GM23338 (cell line): ENCODE measurements around the gene LTBP3. TPM values are rescaled to one million over a fixed set of nuclear protein-coding genes. Genes with fewer than 3 reads are reported as not detected.

Experiments
- ATAC-seq: fragments of 200-7000 bp; cut with Tn5 transposase; 3 replicates; pipeline ENCODE4 v1.9.1; 2020
- DNase-seq: peaks from one replicate; pipeline ENCODE4 v3.0.0-alpha.2; 2015; ENCODE audit warnings: low spot score
- H2AFZ ChIP-seq: fragments of 200-600 bp; sonication (generic); 2 replicates; pipeline ENCODE4 v1.8.0; 2016; ENCODE audit warnings: antibody characterized with exemption, mild to moderate bottlenecking, moderate library complexity
- H3F3A ChIP-seq: fragments of 200-600 bp; sonication (generic); replicated peaks from 2 replicates; pipeline ENCODE4 v1.8.0; 2017; ENCODE audit warnings: antibody characterized with exemption, mixed run types, low read depth
- H3K27ac ChIP-seq: fragments of 200-600 bp; sonication (generic); 2 replicates; pipeline ENCODE4 v1.6.1; 2016; ENCODE audit warnings: low read depth
- H3K27me3 ChIP-seq: fragments of 200-600 bp; sonication (generic); 2 replicates; pipeline ENCODE4 v1.8.0; 2016; ENCODE audit warnings: mild to moderate bottlenecking, mixed run types, moderate library complexity; ENCODE audit not compliant: insufficient read depth
- H3K36me3 ChIP-seq: fragments of 200-600 bp; sonication (generic); 2 replicates; pipeline ENCODE4 v1.8.0; 2016; ENCODE audit warnings: mild to moderate bottlenecking; ENCODE audit not compliant: insufficient read depth
- H3K4me1 ChIP-seq: fragments of 200-600 bp; sonication (generic); 2 replicates; pipeline ENCODE4 v1.8.0; 2016; ENCODE audit warnings: mild to moderate bottlenecking, moderate library complexity; ENCODE audit not compliant: insufficient read depth
- H3K4me2 ChIP-seq: fragments of 200-600 bp; sonication (generic); 2 replicates; pipeline ENCODE4 v1.7.1; 2017; ENCODE audit warnings: mixed run types
- H3K4me3 ChIP-seq: fragments of 200-600 bp; sonication (generic); 2 replicates; pipeline ENCODE4 v1.6.1; 2016; ENCODE audit warnings: mixed run types
- H3K79me2 ChIP-seq: fragments of 200-600 bp; sonication (generic); replicated peaks from 2 replicates; pipeline ENCODE4 v1.8.0; 2017; ENCODE audit warnings: mild to moderate bottlenecking; ENCODE audit not compliant: insufficient read depth
- H3K9me2 ChIP-seq: fragments of 200-600 bp; sonication (generic); 2 replicates; pipeline ENCODE4 v1.8.0; 2017; ENCODE audit not compliant: insufficient read depth
- H4K20me1 ChIP-seq: fragments of 200-600 bp; sonication (generic); replicated peaks from 2 replicates; pipeline ENCODE4 v1.8.0; 2017; ENCODE audit warnings: mild to moderate bottlenecking; ENCODE audit not compliant: insufficient read depth
- H3K27ac Mint-ChIP-seq: 2 replicates; pipeline ENCODE4 v1.8.0; 2020; ENCODE audit warnings: inconsistent platforms, mild to moderate bottlenecking, moderate library complexity, mixed read lengths
- H3K27me3 Mint-ChIP-seq: 3 replicates; pipeline ENCODE4 v1.8.0; 2022; ENCODE audit warnings: low read depth, mild to moderate bottlenecking, moderate library complexity, mixed read lengths, inconsistent platforms; ENCODE audit not compliant: insufficient read depth, poor library complexity
- H3K36me3 Mint-ChIP-seq: 3 replicates; pipeline ENCODE4 v1.8.0; 2021; ENCODE audit warnings: low read depth, mild to moderate bottlenecking, inconsistent platforms, moderate library complexity, mixed read lengths
- H3K4me1 Mint-ChIP-seq: 3 replicates; pipeline ENCODE4 v1.8.0; 2020; ENCODE audit warnings: mild to moderate bottlenecking, inconsistent platforms, mixed read lengths
- H3K4me3 Mint-ChIP-seq: 3 replicates; pipeline ENCODE4 v1.8.0; 2021; ENCODE audit warnings: moderate library complexity, mild to moderate bottlenecking, inconsistent platforms, mixed read lengths
- H3K9me3 Mint-ChIP-seq: 3 replicates; pipeline ENCODE4 v1.8.0; 2020; ENCODE audit warnings: moderate library complexity, mild to moderate bottlenecking, inconsistent platforms, mixed read lengths
- CREB1 ChIP-seq: fragments of 250-450 bp; sonication (Bioruptor Pico); IDR thresholded peaks from 2 replicates; pipeline ENCODE4 v1.5.0; 2020; ENCODE audit warnings: low read depth, mild to moderate bottlenecking, moderate library complexity
- EZH2 ChIP-seq: fragments of 200-600 bp; sonication (generic); IDR thresholded peaks from one replicate; pipeline ENCODE4 v1.8.0; 2017; ENCODE audit warnings: antibody characterized with exemption, mild to moderate bottlenecking, low read depth; ENCODE audit not compliant: unreplicated experiment
- EZH2phosphoT487 ChIP-seq: fragments of 200-600 bp; sonication (generic); IDR thresholded peaks from one replicate; pipeline ENCODE4 v1.8.1; 2018; ENCODE audit warnings: antibody characterized with exemption; ENCODE audit not compliant: unreplicated experiment
- NANOG ChIP-seq: IDR thresholded peaks from 2 replicates; pipeline ENCODE4 v1.6.1; 2016; ENCODE audit warnings: antibody characterized with exemption, borderline replicate concordance
- ZNF114 ChIP-seq: fragments of 250-450 bp; sonication (Bioruptor Pico); IDR thresholded peaks from 2 replicates; pipeline ENCODE4 v1.5.0; 2020; ENCODE audit warnings: mild to moderate bottlenecking, moderate library complexity
- ZNF331 ChIP-seq: fragments of 250-450 bp; sonication (Bioruptor Pico); IDR thresholded peaks from 2 replicates; pipeline ENCODE4 v1.5.0; 2020; ENCODE audit warnings: low read depth, mild to moderate bottlenecking, moderate library complexity
- polyA plus RNA-seq: library from polyadenylated mRNA; unstranded; fragments of >200 nt; fragmentation: Nextera tagmentation; extraction: Ambion mirVana; gene quantifications from 2 replicates; pipeline ENCODE4 v1.2.1, GENCODE V29; 2016
- total RNA-seq: library from RNA; depleted of rRNA; stranded (reverse); fragments of >200 nt; shearing (Covaris generic); gene quantifications from 2 replicates; pipeline ENCODE4 v1.2.3, GENCODE V29; 2014
- TF ChIP-seq, protein P1 (sequence below): IDR thresholded peaks from 2 replicates; pipeline ENCODE4 v1.6.1; 2016; ENCODE audit warnings: antibody characterized with exemption
- TF ChIP-seq, protein P2 (sequence below), 2 experiments: fragments of 200-600 bp in 1 of 2; sonication (generic) in 1 of 2; conservative IDR thresholded peaks; 2 replicates each; pipeline versions ENCODE4 v1.5.1 to v1.6.1; 2016 to 2017; ENCODE audit warnings: antibody characterized with exemption in 2 of 2, low read depth in 2 of 2, mild to moderate bottlenecking in 2 of 2, moderate library complexity in 1 of 2
- TF ChIP-seq, protein P3 (sequence below): IDR thresholded peaks from one replicate; pipeline ENCODE4 v1.6.1; 2018; ENCODE audit warnings: antibody characterized with exemption; ENCODE audit not compliant: unreplicated experiment

LTBP3 gene
- total and polyA plus RNA-seq, 2 experiments from 2014 or later, result 9.5 to 29.2 TPM

DNA sequence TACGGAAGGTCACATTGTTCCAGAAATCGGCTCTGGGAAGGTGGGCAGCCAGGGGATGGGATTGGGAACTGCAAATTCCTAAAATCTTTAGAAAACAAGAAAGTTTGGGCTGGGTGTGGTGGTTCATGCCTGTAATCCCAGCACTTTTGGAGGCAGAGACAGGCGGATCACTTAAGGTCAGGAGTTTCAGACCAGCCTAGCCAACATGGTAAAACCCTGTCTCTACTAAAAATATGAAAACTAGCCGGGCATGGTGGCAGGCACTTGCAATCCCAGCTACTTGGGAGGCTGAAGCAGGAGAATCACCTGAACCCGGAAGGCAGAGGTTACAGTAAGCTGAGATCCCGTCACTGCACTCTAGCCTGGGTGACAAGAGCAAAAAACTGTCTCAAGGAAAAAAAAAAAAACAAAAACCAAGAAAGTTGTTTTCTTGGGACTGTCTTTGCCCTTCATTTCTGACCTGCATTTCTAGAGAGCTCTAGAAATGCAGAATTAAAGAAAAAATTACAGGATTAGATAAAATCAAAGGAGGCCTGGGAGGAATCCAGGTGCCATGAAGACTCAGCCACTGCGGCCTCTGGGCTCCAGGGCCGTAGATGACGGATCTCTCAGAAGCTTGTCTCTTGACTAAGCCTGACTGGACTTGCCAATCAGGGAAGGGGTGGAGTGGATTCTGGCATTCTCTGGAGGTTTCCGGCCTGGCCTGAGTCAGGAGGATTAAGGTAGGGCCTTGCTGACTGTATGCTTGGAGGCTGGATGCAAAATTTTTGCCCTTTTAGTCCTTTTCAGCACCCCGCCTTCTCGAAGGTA, 64.6 kb downstream of the LTBP3 start:
- peaks cover 5% of the 10 kb centered on the region; the same call in 1 of the 2 replicates for H3K79me2 ChIP-seq
- H3K9me2 ChIP-seq, result no peaks in the 10 kb centered on the region
- Mint-ChIP-seq H3K9me3 (no peaks in the 10 kb centered on the region; the same call in 2 of the 3 replicates), H3K36me3 (no peaks in the 10 kb centered on the region), H3K27ac (peak overlapping the region; percentile 70), H3K4me1 (peaks cover 70% of the 10 kb centered on the region), H3K4me3 (no peak overlapping the region; the same call in 2 of the 3 replicates), H3K27me3 (peaks cover 40% of the 10 kb centered on the region)
- H3F3A ChIP-seq, result peaks cover 9% of the 10 kb centered on the region
- no peaks in the 10 kb centered on the region for H3K27me3 ChIP-seq
- no peak overlapping the region for H3K4me3 ChIP-seq
- no peak for TF ChIP-seq ZNF331 (CRISPR knock-in tag)
- TF ChIP-seq EZH2phosphoT487, result no peak
- no peak for TF ChIP-seq EZH2
- TF ChIP-seq ZNF114 (CRISPR knock-in tag), result no peak
- TF ChIP-seq, protein P1, sequence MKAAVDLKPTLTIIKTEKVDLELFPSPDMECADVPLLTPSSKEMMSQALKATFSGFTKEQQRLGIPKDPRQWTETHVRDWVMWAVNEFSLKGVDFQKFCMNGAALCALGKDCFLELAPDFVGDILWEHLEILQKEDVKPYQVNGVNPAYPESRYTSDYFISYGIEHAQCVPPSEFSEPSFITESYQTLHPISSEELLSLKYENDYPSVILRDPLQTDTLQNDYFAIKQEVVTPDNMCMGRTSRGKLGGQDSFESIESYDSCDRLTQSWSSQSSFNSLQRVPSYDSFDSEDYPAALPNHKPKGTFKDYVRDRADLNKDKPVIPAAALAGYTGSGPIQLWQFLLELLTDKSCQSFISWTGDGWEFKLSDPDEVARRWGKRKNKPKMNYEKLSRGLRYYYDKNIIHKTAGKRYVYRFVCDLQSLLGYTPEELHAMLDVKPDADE, result no peak
- TF ChIP-seq, protein P2, sequence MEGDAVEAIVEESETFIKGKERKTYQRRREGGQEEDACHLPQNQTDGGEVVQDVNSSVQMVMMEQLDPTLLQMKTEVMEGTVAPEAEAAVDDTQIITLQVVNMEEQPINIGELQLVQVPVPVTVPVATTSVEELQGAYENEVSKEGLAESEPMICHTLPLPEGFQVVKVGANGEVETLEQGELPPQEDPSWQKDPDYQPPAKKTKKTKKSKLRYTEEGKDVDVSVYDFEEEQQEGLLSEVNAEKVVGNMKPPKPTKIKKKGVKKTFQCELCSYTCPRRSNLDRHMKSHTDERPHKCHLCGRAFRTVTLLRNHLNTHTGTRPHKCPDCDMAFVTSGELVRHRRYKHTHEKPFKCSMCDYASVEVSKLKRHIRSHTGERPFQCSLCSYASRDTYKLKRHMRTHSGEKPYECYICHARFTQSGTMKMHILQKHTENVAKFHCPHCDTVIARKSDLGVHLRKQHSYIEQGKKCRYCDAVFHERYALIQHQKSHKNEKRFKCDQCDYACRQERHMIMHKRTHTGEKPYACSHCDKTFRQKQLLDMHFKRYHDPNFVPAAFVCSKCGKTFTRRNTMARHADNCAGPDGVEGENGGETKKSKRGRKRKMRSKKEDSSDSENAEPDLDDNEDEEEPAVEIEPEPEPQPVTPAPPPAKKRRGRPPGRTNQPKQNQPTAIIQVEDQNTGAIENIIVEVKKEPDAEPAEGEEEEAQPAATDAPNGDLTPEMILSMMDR (conservative IDR thresholded peaks at IDR 0.05; ENCODE audit: low read depth in 2 of 2), result no peak
- TF ChIP-seq, protein P3, sequence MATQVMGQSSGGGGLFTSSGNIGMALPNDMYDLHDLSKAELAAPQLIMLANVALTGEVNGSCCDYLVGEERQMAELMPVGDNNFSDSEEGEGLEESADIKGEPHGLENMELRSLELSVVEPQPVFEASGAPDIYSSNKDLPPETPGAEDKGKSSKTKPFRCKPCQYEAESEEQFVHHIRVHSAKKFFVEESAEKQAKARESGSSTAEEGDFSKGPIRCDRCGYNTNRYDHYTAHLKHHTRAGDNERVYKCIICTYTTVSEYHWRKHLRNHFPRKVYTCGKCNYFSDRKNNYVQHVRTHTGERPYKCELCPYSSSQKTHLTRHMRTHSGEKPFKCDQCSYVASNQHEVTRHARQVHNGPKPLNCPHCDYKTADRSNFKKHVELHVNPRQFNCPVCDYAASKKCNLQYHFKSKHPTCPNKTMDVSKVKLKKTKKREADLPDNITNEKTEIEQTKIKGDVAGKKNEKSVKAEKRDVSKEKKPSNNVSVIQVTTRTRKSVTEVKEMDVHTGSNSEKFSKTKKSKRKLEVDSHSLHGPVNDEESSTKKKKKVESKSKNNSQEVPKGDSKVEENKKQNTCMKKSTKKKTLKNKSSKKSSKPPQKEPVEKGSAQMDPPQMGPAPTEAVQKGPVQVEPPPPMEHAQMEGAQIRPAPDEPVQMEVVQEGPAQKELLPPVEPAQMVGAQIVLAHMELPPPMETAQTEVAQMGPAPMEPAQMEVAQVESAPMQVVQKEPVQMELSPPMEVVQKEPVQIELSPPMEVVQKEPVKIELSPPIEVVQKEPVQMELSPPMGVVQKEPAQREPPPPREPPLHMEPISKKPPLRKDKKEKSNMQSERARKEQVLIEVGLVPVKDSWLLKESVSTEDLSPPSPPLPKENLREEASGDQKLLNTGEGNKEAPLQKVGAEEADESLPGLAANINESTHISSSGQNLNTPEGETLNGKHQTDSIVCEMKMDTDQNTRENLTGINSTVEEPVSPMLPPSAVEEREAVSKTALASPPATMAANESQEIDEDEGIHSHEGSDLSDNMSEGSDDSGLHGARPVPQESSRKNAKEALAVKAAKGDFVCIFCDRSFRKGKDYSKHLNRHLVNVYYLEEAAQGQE, result no peak
- TF ChIP-seq CREB1 (CRISPR knock-in tag), result no peak
- TF ChIP-seq NANOG, result no peak
- no peaks in the 10 kb centered on the region for H3K36me3 ChIP-seq
- H3K4me1 ChIP-seq, result peaks cover 63% of the 10 kb centered on the region
- DNase-seq (peak; percentile 18), ATAC-seq (no peak)
- peak overlapping the region; percentile 22; the same call in 1 of the 2 replicates for H3K4me2 ChIP-seq
- H4K20me1 ChIP-seq, result no peaks in the 10 kb centered on the region
- H2AFZ ChIP-seq, result peak overlapping the region; percentile 49; the same call in 1 of the 2 replicates
- H3K27ac ChIP-seq, result peak overlapping the region; percentile 46
